Measurements from ENCODE around the gene OPCML. TPM values are rescaled to one million over a fixed set of nuclear protein-coding genes. Genes with fewer than 3 reads are reported as not detected.

The OPCML gene
- polyA plus RNA-seq, 5 donors, result 0.76 to 4.7 (median 1.5) TPM

GRCh38 chr11:132942611-132943356 lies 589.5 kb downstream of the OPCML start:
- no peak for DNase-seq

- no peak for DNase-seq
Measured at GRCh38 chr11:132941761-132942160, 590.5 kb downstream of the OPCML start.

DNA sequence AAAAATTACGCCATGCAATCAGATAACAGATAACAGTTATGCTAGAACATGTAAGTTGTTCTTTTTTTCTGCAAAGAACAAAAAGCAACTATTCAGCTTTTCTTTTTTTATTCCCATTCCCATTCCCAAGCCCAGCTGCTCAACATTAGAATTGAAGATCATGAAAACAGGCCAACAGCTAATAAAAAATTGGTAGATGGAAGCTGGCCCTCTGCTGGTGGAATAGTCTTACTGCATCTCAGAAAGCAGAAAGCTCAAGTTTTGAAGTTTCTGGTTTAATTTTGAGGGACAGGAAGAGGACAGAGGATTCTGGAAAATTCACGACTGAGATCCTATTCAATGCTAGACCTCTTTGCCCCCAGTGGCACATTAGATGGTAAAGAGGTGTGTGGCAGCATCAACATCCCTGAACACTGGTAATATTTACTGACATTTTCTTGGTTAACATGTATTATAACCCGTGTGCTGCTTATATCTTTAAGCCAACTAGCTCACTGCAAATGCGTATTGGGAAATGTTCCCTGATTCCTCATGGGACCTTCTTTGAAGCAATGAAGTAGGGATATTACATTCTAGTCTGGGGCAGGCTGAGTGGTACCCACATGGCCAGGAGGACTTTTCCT lies 591.2 kb downstream of the OPCML start:
- DNase-seq, result peak; percentile 39 to 56

GRCh38 chr11:132937016-132937415 lies 595.3 kb downstream of the OPCML start:
- no peak for DNase-seq

GRCh38 chr11:132935383-132935782 lies 596.9 kb downstream of the OPCML start:
- no peak for DNase-seq

DNA sequence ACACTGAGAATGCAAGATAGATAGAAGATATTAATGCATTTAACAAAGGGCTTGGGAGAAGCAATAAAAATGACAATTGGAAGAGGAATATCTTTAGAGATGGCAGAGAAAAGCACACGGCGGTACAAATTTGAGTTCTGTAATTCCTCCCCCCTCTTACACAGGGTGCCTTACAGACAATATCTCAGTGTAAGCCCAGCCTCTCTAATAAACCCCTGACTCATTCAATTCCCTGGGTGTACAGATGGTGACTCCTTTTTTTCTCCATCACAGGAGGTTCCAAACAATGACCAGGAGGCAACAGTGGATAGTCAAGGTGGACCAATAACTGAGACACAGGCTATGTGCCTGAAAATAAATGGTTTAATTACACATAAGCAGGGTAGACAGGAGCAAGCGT lies 598.6 kb downstream of the OPCML start:
- DNase-seq, result no peak

DNA sequence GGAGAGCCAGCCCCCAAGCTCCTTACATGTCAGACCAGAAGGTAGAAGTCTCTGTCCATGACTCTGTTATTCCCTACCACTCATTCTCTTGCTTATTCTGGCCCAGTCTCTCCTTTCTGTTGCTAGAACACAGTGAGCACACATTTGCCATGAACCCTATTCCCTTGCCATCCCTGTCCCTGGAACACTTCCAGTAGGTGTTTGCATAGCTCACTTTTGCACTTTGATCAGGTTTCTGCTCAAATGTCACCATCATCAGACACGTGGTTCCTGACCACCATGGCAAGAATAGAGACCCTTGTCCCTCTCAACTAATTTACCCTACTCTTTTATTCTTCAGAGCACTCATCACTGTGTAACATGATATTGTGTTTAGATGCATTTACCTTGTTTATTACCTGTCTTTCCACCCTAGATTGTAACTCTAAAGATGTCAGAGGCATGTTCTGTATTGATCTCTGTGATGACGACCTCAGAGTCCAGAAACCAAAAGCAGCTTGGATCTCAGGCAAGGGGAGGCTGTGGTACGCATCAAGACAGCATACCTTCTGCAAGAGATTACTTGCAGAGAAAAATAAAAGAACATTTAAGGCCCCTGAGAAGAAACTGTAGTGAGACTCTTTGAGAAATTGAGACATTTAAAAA lies 606.4 kb downstream of the OPCML start:
- no peak for DNase-seq

DNA sequence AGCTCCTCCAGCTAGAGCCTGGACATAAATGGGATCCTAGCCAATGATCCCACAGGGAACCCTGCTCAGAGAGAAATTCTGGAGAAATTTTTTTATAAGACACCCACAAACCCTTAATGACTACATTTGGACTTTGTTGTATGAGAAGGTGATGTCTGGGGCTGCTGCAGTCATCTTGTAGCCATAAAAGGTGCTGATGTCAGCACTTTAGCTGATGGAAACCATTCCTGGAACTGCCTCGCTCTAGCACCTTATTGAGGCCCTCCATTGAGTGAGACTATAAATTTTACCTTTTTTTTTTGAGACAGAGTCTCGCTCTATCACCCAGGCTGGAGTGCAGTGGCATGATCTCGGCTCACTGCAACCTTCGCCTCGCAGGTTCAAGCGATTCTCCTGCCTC lies 610.7 kb downstream of the OPCML start:
- no peak for DNase-seq

- no peak for DNase-seq
Measured at GRCh38 chr11:132920451-132921096, 611.7 kb downstream of the OPCML start.

DNA sequence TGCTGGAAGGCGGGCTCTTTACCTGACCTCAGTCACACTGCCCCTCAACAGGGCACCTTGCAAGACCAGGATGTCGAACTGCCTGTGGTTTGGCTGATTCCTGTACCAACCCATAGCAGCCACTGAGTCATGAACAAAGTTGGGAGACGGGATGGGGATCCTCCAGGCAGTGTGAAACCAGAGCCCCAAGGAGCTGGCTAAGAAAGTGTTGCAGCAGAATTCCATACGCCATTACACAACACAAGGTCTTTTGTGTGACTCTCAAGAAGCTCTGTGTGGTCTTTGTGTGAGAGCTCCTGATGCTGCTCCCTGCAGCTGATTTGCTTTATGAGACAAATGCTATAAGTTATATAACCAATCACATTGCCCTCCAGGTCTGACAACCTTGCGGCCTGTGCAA lies 617.7 kb downstream of the OPCML start:
- DNase-seq, result no peak

- DNase-seq, result no peak
Measured at GRCh38 chr11:132913886-132914285, 618.4 kb downstream of the OPCML start.

GRCh38 chr11:132913295-132913694 lies 619.0 kb downstream of the OPCML start:
- DNase-seq, result no peak

DNA sequence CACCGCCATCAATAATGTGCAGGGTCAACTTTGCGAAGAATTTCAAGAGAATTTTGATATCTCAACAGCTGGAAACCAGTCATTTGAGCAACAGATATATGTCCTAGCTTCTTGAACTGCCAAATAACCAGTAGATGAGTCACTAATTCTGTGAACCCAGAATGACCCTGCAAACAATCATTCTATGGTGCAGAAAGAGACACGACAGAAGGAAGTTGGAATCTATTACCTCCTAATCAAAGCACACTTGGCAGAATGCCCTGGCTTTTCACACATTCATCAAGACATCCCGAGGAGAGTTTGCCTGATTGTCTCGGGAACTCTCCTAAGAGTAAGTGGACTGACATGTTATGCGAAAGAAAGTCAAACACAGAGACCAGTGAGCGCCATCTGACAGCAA lies 621.1 kb downstream of the OPCML start:
- peak; percentile 55 to 61 for DNase-seq

DNA sequence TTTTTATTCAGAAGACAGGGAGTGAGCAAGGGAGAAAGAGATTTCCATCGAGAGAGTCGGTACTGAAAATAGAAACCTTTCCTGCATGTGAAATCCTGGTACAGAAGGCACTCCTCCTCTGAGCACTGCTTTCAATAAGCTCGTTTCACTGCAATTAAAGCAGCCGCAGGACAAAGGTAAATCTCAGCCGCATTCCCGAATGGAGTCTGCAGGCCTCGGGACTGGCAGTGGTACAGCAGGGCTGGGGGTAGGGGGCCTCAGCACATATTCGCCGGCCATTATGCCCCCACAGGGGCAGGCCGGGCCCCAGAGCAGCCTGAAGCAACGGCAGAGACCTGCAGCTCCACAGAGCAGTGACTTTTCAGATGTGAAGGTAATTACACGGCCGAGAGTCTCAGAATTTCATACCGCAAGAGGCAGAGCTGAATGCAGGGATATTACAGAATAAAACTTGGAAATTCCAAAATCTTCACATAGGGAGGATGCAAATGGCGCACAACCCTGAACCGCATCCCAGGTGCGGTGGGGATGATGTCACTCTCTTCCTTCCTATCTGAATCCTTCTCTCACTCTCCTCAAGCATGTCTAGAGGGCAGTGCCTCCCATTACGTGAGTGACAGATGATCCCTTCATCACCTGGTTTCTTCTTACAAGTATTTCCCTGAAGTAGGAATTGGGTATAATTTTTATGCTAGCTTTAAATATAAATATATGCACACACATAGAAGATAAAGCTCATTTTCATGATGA lies 622.1 kb downstream of the OPCML start:
- DNase-seq, result no peak

DNA sequence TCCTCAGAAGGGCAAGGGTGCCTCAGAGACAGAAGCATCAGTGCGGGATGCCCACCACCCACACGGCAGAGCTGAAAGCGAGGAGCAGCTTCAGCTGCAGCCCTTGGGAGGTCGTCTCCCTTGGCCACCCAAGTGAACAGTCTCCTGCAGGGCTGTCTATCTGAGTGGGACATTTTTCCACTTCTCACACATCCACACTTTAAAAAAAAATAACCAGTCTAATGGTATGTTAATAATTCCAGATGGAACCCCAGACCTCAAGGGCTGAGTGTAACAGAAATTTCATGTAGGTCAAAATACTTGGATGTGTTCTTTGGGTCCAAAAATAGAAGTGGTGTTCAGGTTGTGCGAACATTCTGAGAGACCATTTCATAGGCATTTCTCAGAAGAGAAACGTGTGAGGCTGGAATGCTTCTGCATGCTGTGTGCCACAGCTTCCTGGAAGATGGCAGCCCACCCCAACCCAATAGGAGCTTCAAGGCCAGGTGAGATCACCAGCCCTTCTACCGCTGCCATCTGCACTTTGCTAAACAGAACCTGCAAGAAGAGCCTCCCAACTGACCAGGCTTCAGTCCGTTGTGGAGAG lies 623.2 kb downstream of the OPCML start:
- no peak for DNase-seq

GRCh38 chr11:132908414-132908810 lies 623.9 kb downstream of the OPCML start:
- no peak for DNase-seq

- no peak for DNase-seq
Measured at GRCh38 chr11:132907651-132908413, 624.5 kb downstream of the OPCML start.

DNA sequence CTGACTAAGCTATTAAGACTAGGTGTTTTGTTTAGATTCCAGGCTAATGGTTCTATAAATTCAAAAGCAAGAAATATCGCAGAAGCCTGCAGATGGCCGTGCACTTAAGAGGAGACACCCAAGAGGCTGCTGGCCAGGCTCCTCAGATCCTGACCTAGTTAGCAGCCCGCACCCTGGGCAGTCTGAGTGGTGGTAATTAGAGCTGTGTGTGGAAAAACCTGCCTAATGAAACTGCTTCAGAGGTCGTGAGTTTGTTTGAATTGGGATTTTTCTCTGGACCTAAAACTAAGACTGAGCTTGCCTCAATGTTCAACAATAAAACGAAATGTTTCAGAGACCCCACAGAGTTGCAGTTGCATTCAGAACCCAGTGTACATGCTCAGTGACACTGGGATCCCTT lies 627.7 kb downstream of the OPCML start:
- no peak for DNase-seq

DNA sequence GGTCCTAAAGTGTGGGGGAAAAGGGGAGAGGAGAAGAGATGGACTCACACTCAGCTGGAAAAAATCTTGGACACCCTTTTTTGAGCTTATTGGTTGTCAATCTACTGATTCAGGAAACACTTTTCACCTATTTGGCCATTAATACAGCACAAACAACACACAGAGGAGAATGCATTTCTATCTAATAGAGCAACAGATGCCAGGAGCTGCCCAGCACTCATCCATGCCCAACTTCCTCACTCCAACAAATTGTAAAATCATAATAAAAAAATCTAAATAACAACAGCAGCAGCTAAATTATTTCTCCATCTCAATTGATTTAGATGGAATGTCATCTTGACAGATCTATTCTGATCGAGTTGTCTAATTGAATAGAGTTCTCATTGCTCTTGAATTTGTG lies 628.2 kb downstream of the OPCML start:
- DNase-seq, result no peak

DNA sequence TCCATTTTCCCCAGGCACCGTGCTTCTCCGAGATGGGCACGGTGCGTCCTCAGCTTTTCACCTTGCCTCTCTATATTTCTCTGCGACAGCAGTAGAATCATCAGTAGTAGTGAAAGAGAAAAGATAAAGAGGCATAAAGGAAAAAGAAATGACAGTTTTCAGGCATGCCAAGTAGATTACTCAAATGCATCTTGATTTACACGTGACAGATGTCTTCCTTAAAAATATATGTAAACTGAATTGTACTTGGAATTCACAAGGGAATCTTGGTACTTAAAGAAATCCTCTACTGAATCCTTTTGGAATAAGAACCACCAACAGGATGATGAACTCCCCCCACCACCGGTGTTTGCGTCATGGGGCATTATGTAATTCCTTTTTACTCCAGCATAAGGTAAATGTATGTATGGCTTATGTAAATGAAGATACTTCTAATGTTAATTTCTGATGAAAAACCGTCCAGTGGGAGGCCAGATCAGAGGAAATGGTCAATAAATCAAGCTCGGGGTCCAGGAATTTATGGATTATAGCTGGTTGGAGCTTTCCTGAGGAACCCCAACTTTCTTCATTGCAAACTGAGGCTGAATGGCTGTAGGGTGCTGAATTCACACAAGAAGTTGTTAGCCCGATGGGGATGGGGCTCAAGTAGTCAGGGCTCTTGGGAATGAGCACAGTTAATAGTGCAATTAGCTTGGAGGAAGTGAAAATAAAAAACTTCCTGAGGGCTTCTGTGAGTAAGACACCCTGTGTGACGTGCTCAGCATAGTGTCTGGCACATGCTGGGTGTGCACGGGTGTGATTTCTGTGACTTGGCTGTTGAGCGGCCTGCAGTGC lies 630.4 kb downstream of the OPCML start:
- no peak for DNase-seq

Measured in right lung (tissue), 5 donors.